Upper lobe of left lung (tissue), 6 donors: ENCODE data around the gene VPS39. TPM values are rescaled to one million over a fixed set of nuclear protein-coding genes. Genes with fewer than 3 reads are reported as not detected.
"Not testable (repeated sequence)": the region's sequence is repeated elsewhere in the genome, so short reads cannot be mapped to it uniquely, and the experiment has no call there.

Experiments
- ATAC-seq, 2 donors: fragments of 200-7000 bp; cut with Tn5 transposase; one replicate each; pipeline ENCODE4 v1.9.1; 2022; ENCODE audit warnings: mild to moderate bottlenecking in 2 of 2, moderate library complexity in 2 of 2; ENCODE audit not compliant: low FRiP score in 2 of 2
- DNase-seq, 2 donors: peaks; one replicate each; pipeline ENCODE4 v3.0.0-alpha.2; 2019 to 2020
- H3K27ac ChIP-seq, 4 donors: fragments of 200-600 bp; sonication (generic); one replicate each; pipeline ENCODE4 v1.5.1; 2016 to 2019
- H3K27me3 ChIP-seq, 4 donors: fragments of 200-600 bp; sonication (generic); one replicate each; pipeline ENCODE4 v1.5.1; 2017 to 2019
- H3K36me3 ChIP-seq, 4 donors: fragments of 200-600 bp; sonication (generic); one replicate each; pipeline ENCODE4 v1.5.1; 2016 to 2019
- H3K4me1 ChIP-seq, 4 donors: fragments of 200-600 bp; sonication (generic); one replicate each; pipeline ENCODE4 v1.5.1; 2018 to 2019
- H3K4me3 ChIP-seq, 4 donors: fragments of 200-600 bp; sonication (generic); one replicate each; pipeline ENCODE4 v1.5.1; 2017 to 2019; ENCODE audit warnings: mild to moderate bottlenecking in 2 of 4, moderate library complexity in 1 of 4
- H3K9me3 ChIP-seq, 4 donors: fragments of 200-600 bp; sonication (generic); one replicate each; pipeline ENCODE4 v1.5.1; 2018 to 2019
- CTCF ChIP-seq, 6 experiments: fragments of 450-650 bp in 4 of 6; fragments of 200-600 bp in 2 of 6; sonication (generic) in 2 of 6; IDR thresholded peaks; one replicate each; pipeline ENCODE4 v1.5.1; 2016 to 2019; ENCODE audit warnings: antibody characterized with exemption in 6 of 6
- EP300 ChIP-seq, 4 donors: sonication (generic); formaldehyde crosslinking; IDR thresholded peaks; one replicate each; pipeline ENCODE4 v1.5.1; 2017; ENCODE audit warnings: antibody characterized with exemption in 4 of 4, control low read depth in 2 of 4
- POLR2A ChIP-seq, 4 donors: fragments of 450-650 bp; IDR thresholded peaks; one replicate each; pipeline ENCODE4 v1.5.1; 2016 to 2017; ENCODE audit warnings: antibody characterized with exemption in 4 of 4, mild to moderate bottlenecking in 2 of 4
- POLR2AphosphoS5 ChIP-seq, 2 donors: sonication (generic); formaldehyde crosslinking; IDR thresholded peaks; one replicate each; pipeline ENCODE4 v1.5.1; 2017; ENCODE audit warnings: antibody characterized with exemption in 2 of 2
- WGBS, 2 donors: methylation state at CpG; one replicate each; pipeline ENCODE4 v1.1.5; 2017 to 2018; 5-methylcytosine and 5-hydroxymethylcytosine counted together
- total RNA-seq, 6 donors: library from RNA; depleted of rRNA in 4 of 6; stranded (reverse); fragments of >200 nt in 4 of 6; gene quantifications; one replicate each; pipeline versions ENCODE4 v1.1.0 to v1.2.1, GENCODE V29; 2016 to 2021
- donor health status: DM: no; HTN: no; CAD: no; lungs with moderate emphysema.
- donor health status: DM: no; HTN: yes; CAD: no; lungs with severe emphysema.

The VPS39 gene
- total RNA-seq, 6 donors from 2014 or later = 56.4 to 325 (median 85.3) TPM

- ATAC-seq (no peak), DNase-seq (no peak)
- 48 to 74% methylated on average over 2 of the region's 2 CpGs for WGBS, 2 donors
- no peak overlapping the region for H3K4me3 ChIP-seq
- H3K9me3 ChIP-seq = no peaks in the 10 kb centered on the region
- TF ChIP-seq CTCF (IDR thresholded peaks at IDR 0.05) (no peak), POLR2AphosphoS5 (IDR thresholded peaks at IDR 0.05) (no peak), EP300 (IDR thresholded peaks at IDR 0.05) (no peak), POLR2A (IDR thresholded peaks at IDR 0.05) (no peak)
- H3K4me1 ChIP-seq = peaks cover 0 to 17% (median 3%) of the 10 kb centered on the region in 4 donors
- no peaks in the 10 kb centered on the region for H3K27me3 ChIP-seq
- peak overlapping the region in 1 of 4 donors; percentile 59 for H3K27ac ChIP-seq
- peaks cover 30 to 93% (median 35%) of the 10 kb centered on the region in 4 donors for H3K36me3 ChIP-seq
Observed at GRCh38 chr15:42233107-42233506, 25.0 kb upstream of the VPS39 start.

DNA sequence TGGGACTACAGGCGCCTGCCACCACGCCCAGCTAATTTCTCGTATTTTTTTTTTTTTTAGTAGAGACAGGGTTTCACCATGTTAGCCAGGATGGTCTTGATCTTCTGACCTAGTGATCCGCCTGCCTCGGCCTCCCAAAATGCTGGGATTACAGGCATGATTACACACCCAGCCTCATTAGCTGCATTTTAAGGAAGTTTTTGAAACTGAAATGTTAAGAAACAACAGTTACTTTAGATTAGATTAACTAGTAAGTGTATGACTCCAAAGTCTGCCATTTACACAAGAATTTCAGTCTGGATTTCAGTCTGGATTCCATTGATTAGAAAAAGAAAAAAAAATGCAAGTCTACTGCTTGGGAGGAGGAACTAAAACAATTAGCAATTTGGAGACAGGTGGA, 24.5 kb upstream of the VPS39 start:
- H3K27ac ChIP-seq = peak overlapping the region in 1 of 4 donors; percentile 59
- no peak for ATAC-seq
- H3K36me3 ChIP-seq = peaks cover 30 to 93% (median 36%) of the 10 kb centered on the region in 4 donors
- no peaks in the 10 kb centered on the region for H3K9me3 ChIP-seq
- H3K27me3 ChIP-seq = no peaks in the 10 kb centered on the region
- TF ChIP-seq EP300 (IDR thresholded peaks at IDR 0.05) (no peak), POLR2A (IDR thresholded peaks at IDR 0.05) (no peak)
- WGBS, 2 donors = 66 to 71% methylated on average over 5 of the region's 5 CpGs
- H3K4me3 ChIP-seq = no peak overlapping the region
- DNase-seq = no peak
- peaks cover 0 to 17% (median 3%) of the 10 kb centered on the region in 4 donors for H3K4me1 ChIP-seq

- WGBS, 2 donors = 85 to 86% methylated on average over 1 of the region's 1 CpG
- Histone ChIP-seq H3K4me3 (no peak overlapping the region), H3K27ac (no peak overlapping the region), H3K9me3 (no peaks in the 10 kb centered on the region), H3K4me1 (peaks cover 0 to 17% (median 3%) of the 10 kb centered on the region in 4 donors), H3K36me3 (peaks cover 28 to 93% (median 46%) of the 10 kb centered on the region in 4 donors), H3K27me3 (no peaks in the 10 kb centered on the region)
- DNase-seq = no peak
- no peak for ATAC-seq
- TF ChIP-seq POLR2AphosphoS5 (IDR thresholded peaks at IDR 0.05) (no peak), POLR2A (IDR thresholded peaks at IDR 0.05) (no peak), CTCF (IDR thresholded peaks at IDR 0.05) (no peak), EP300 (IDR thresholded peaks at IDR 0.05) (no peak)
Observed at GRCh38 chr15:42231088-42231487, 23.0 kb upstream of the VPS39 start.

DNA sequence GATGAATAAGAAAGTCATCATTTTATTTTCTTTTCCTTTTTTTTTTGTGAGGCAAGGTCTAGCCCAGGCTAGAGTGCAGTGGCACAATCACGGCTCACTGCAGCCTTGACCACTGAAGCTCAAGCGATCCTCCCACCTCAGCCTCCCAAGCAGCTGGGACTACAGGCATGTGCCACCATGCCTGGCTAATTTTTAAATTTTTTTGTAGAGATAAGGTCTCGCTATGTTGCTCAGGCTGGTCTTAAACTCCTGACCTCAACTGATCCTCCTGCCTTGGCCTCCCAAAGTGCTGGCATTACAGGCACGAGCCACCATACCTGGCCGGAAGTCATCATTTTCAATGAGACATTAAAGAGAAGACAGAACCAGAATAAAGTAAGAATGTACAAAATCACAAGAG, 20.9 kb upstream of the VPS39 start:
- not testable (repeated sequence) for ATAC-seq, H3K27ac ChIP-seq, H3K27me3 ChIP-seq, H3K9me3 ChIP-seq, H3K4me3 ChIP-seq, DNase-seq
- H3K4me1 ChIP-seq = peaks cover 0 to 17% (median 3%) of the 10 kb centered on the region in 4 donors
- WGBS, 2 donors = 95 to 99% methylated on average over 5 of the region's 5 CpGs
- peaks cover 37 to 93% (median 49%) of the 10 kb centered on the region in 4 donors for H3K36me3 ChIP-seq

DNA sequence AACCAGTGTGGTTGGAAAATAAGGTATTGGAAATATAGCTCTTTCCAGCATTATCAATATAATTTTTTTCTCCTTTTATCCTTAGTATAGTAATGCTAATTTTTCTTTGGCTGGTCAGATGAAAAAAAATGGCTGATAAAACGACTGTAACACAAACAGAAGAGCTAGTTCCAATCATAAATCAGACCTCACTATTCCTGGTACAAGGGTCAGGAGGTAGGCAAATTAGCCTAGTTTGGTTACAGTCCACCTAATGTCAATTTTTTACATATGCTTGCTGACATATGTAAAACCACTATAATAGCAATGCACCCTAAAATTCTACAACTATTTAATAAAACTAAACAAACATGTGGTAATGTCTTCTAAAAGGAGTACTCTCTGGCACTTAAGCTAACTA, 19.9 kb upstream of the VPS39 start:
- no peak for TF ChIP-seq POLR2A (IDR thresholded peaks at IDR 0.05)
- no peak for TF ChIP-seq CTCF (IDR thresholded peaks at IDR 0.05)
- DNase-seq = no peak
- H3K9me3 ChIP-seq = no peaks in the 10 kb centered on the region
- no peaks in the 10 kb centered on the region for H3K27me3 ChIP-seq
- 34 to 63% methylated on average over 1 of the region's 1 CpG for WGBS, 2 donors
- no peak overlapping the region for H3K27ac ChIP-seq
- no peak for ATAC-seq
- peaks cover 40 to 94% (median 52%) of the 10 kb centered on the region in 4 donors for H3K36me3 ChIP-seq
- H3K4me3 ChIP-seq = no peak overlapping the region
- H3K4me1 ChIP-seq = peaks cover 0 to 17% (median 2%) of the 10 kb centered on the region in 4 donors

- no peak overlapping the region for H3K4me3 ChIP-seq
- no peaks in the 10 kb centered on the region for H3K9me3 ChIP-seq
- TF ChIP-seq CTCF (IDR thresholded peaks at IDR 0.05) (no peak), POLR2A (IDR thresholded peaks at IDR 0.05) (no peak), EP300 (IDR thresholded peaks at IDR 0.05) (no peak), POLR2AphosphoS5 (IDR thresholded peaks at IDR 0.05) (no peak)
- H3K27me3 ChIP-seq = no peaks in the 10 kb centered on the region
- WGBS, 2 donors = 94 to 98% methylated on average over 5 of the region's 5 CpGs
- no peak for DNase-seq
- ATAC-seq = no peak
- H3K27ac ChIP-seq = no peak overlapping the region
- H3K36me3 ChIP-seq = peaks cover 37 to 94% (median 53%) of the 10 kb centered on the region in 4 donors
- peaks cover 0 to 17% (median 0%) of the 10 kb centered on the region in 4 donors for H3K4me1 ChIP-seq
Observed at GRCh38 chr15:42226648-42227047, 18.5 kb upstream of the VPS39 start.
